Mucosa of descending colon (tissue), 3 donors: ENCODE results near the gene TBC1D21. TPM values are rescaled to one million over a fixed set of nuclear protein-coding genes. Genes with fewer than 3 reads are reported as not detected.
A peak's percentile ranks its signal among the peaks of the same experiment; 100 is the strongest.

Experiments
- ATAC-seq: fragments of 200-7000 bp; cut with Tn5 transposase; one replicate; pipeline ENCODE4 v1.9.1; 2020; ENCODE audit warnings: mild to moderate bottlenecking, moderate library complexity
- DNase-seq, 3 donors: peaks; one replicate each; pipeline ENCODE4 v3.0.0-alpha.2; 2020
- H3K36me3 ChIP-seq: fragments of 200-600 bp; one replicate; pipeline ENCODE4 v1.8.0; 2021; ENCODE audit warnings: low read depth, mild to moderate bottlenecking
- H3K4me1 ChIP-seq: fragments of 200-600 bp; one replicate; pipeline ENCODE4 v1.8.0; 2021; ENCODE audit warnings: low read depth, mild to moderate bottlenecking
- H3K4me3 ChIP-seq: fragments of 200-600 bp; one replicate; pipeline ENCODE4 v1.8.0; 2021; ENCODE audit warnings: mild to moderate bottlenecking
- H3K9me3 ChIP-seq: fragments of 200-600 bp; one replicate; pipeline ENCODE4 v1.8.0; 2021; ENCODE audit warnings: mild to moderate bottlenecking
- CTCF ChIP-seq: fragments of 200-600 bp; IDR thresholded peaks from one replicate; pipeline ENCODE4 v1.8.0; 2022; ENCODE audit warnings: antibody characterized with exemption, mild to moderate bottlenecking
- intact Hi-C, 2 donors: fragments of 100-400 bp; cut with DNase I in 1 of 2; cut with micrococcal nuclease in 1 of 2; formaldehyde crosslinking; loops; one replicate each; pipeline versions ENCODE4 v1.11.0 to v1.11.1; 2022; cut with DNase I, micrococcal nuclease
- total RNA-seq, 3 donors: library from RNA; stranded (reverse); fragmentation: NEBNext Ultra II Directional in 2 of 3; extraction: Animal tissue kit (Norgen Biotek cat#: 25700) in 2 of 3; gene quantifications; one replicate each; pipeline versions ENCODE4 v1.2.1 to v1.2.4, GENCODE V29; 2021 to 2023
- donor health status: DM: no; HTN: no; CAD: no; lungs with moderate emphysema.
- donor health status: DM: no; HTN: no; CAD: no.
- donor health status: DM: no; HTN: yes; CAD: no.

TBC1D21 gene
- total RNA-seq, 3 donors from 2014 or later = not detected

- intact Hi-C loops = no loop called here
- Histone ChIP-seq H3K4me1 (peaks cover 17% of the 10 kb centered on the region), H3K9me3 (no peaks in the 10 kb centered on the region), H3K4me3 (no peak overlapping the region), H3K36me3 (no peaks in the 10 kb centered on the region)
- no peak for DNase-seq
- no peak for TF ChIP-seq CTCF
- no peak for ATAC-seq
These were observed 57.5 kb downstream of the TBC1D21 start for GRCh38 chr15:73930790-73931281.

GRCh38 chr15:73931441-73931840, 58.1 kb downstream of the TBC1D21 start:
- no peaks in the 10 kb centered on the region for H3K36me3 ChIP-seq
- no peaks in the 10 kb centered on the region for H3K9me3 ChIP-seq
- no peak overlapping the region for H3K4me3 ChIP-seq
- intact Hi-C loops = no loop called here
- no peak for ATAC-seq
- no peak for DNase-seq
- TF ChIP-seq CTCF = no peak
- peaks cover 11% of the 10 kb centered on the region for H3K4me1 ChIP-seq

GRCh38 chr15:73932381-73933191, 59.2 kb downstream of the TBC1D21 start:
- no peak for TF ChIP-seq CTCF
- intact Hi-C loops = no loop called here
- Histone ChIP-seq H3K36me3 (no peaks in the 10 kb centered on the region), H3K4me3 (no peak overlapping the region), H3K9me3 (no peaks in the 10 kb centered on the region), H3K4me1 (peaks cover 6% of the 10 kb centered on the region)
- no peak for ATAC-seq
- no peak for DNase-seq

- DNase-seq (no peak), ATAC-seq (peak; percentile 30)
- Histone ChIP-seq H3K9me3 (no peaks in the 10 kb centered on the region), H3K4me3 (no peak overlapping the region), H3K4me1 (no peaks in the 10 kb centered on the region), H3K36me3 (no peaks in the 10 kb centered on the region)
- TF ChIP-seq CTCF = no peak
- intact Hi-C loops = no loop called here
These were observed 60.9 kb downstream of the TBC1D21 start for GRCh38 chr15:73934281-73934680.

- Histone ChIP-seq H3K9me3 (no peaks in the 10 kb centered on the region), H3K4me3 (no peak overlapping the region), H3K36me3 (no peaks in the 10 kb centered on the region), H3K4me1 (no peaks in the 10 kb centered on the region)
- intact Hi-C loops = no loop called here
- DNase-seq = no peak
- no peak for TF ChIP-seq CTCF
- no peak for ATAC-seq
These were observed 62.2 kb downstream of the TBC1D21 start for GRCh38 chr15:73935547-73935946.
